ENCODE measurements around the gene RAB11B. TPM values are rescaled to one million over a fixed set of nuclear protein-coding genes. Genes with fewer than 3 reads are reported as not detected.

Gene RAB11B
- total and polyA plus RNA-seq, 2 donors (not counting 1 experiment from before 2014, with no cell fraction given), result 27.8 to 46.2 TPM

- no peak overlapping the region for H3K4me2 ChIP-seq (ENCODE audit: extremely low read depth, insufficient read depth, low read length)
- H3K79me2 ChIP-seq (ENCODE audit: control insufficient read depth, insufficient read depth, low read length), result no peaks in the 10 kb centered on the region
- H4K20me1 ChIP-seq (ENCODE audit: control insufficient read depth, extremely low read depth, insufficient read depth, low read length), result no peaks in the 10 kb centered on the region
- no peak overlapping the region for H3K4me3 ChIP-seq (replicated peaks in 1 of 4; ENCODE audit: control extremely low read depth in 1 of 4, insufficient read depth in 1 of 4, low read depth in 3 of 4, low read length in 4 of 4)
- DNase-seq (ENCODE audit: low read depth in 2 of 2), result no peak
- no peak overlapping the region for H2AFZ ChIP-seq (ENCODE audit: low read length)
- peaks cover 14% of the 10 kb centered on the region for H3K4me1 ChIP-seq (ENCODE audit: control insufficient read depth, extremely low read depth, insufficient read depth, low read length)
- no peak for TF ChIP-seq CTCF (conservative IDR thresholded peaks at IDR 0.05 in 1 of 2, IDR thresholded peaks at IDR 0.05 in 1 of 2; ENCODE audit: low read depth in 1 of 2, low read length in 2 of 2)
- TF ChIP-seq EZH2 (IDR thresholded peaks at IDR 0.05; ENCODE audit: low read length, missing control alignments), result no peak
- no peak overlapping the region for H3K9ac ChIP-seq (ENCODE audit: insufficient read depth, low read length)
- no peak overlapping the region for H3K27ac ChIP-seq (ENCODE audit: insufficient read depth, low read length)
- H3K9me3 ChIP-seq (ENCODE audit: control insufficient read depth, insufficient read depth, low read depth, low read length), result no peaks in the 10 kb centered on the region
- H3K36me3 ChIP-seq (ENCODE audit: control insufficient read depth, insufficient read depth, low read length), result peaks cover 4% of the 10 kb centered on the region
- H3K27me3 ChIP-seq (ENCODE audit: control insufficient read depth, insufficient read depth, low read length), result no peaks in the 10 kb centered on the region
These were observed 19.8 kb upstream of the RAB11B start for GRCh38 chr19:8370176-8371010.

- Histone ChIP-seq H3K27me3 (ENCODE audit: control insufficient read depth, insufficient read depth, low read length) (no peaks in the 10 kb centered on the region), H3K9ac (ENCODE audit: insufficient read depth, low read length) (no peak overlapping the region), H3K9me3 (ENCODE audit: control insufficient read depth, insufficient read depth, low read depth, low read length) (no peaks in the 10 kb centered on the region), H4K20me1 (ENCODE audit: control insufficient read depth, extremely low read depth, insufficient read depth, low read length) (no peaks in the 10 kb centered on the region), H2AFZ (ENCODE audit: low read length) (no peak overlapping the region), H3K36me3 (ENCODE audit: control insufficient read depth, insufficient read depth, low read length) (peaks cover 4% of the 10 kb centered on the region), H3K4me3 (replicated peaks in 1 of 4; ENCODE audit: control extremely low read depth in 1 of 4, insufficient read depth in 1 of 4, low read depth in 3 of 4, low read length in 4 of 4) (no peak overlapping the region), H3K4me2 (ENCODE audit: extremely low read depth, insufficient read depth, low read length) (no peak overlapping the region), H3K27ac (ENCODE audit: insufficient read depth, low read length) (no peak overlapping the region), H3K4me1 (ENCODE audit: control insufficient read depth, extremely low read depth, insufficient read depth, low read length) (peaks cover 14% of the 10 kb centered on the region), H3K79me2 (ENCODE audit: control insufficient read depth, insufficient read depth, low read length) (no peaks in the 10 kb centered on the region)
- DNase-seq (ENCODE audit: low read depth in 2 of 2), result no peak
- TF ChIP-seq EZH2 (IDR thresholded peaks at IDR 0.05; ENCODE audit: low read length, missing control alignments) (no peak), CTCF (conservative IDR thresholded peaks at IDR 0.05 in 1 of 2, IDR thresholded peaks at IDR 0.05 in 1 of 2; ENCODE audit: low read depth in 1 of 2, low read length in 2 of 2) (no peak)
These were observed 19.0 kb upstream of the RAB11B start for GRCh38 chr19:8371011-8371804.

All from fibroblast of lung (primary cell).